Uterus (tissue), 2 donors: ENCODE data around the gene GTF2IRD2.
"Not testable (repeated sequence)": the region's sequence is repeated elsewhere in the genome, so short reads cannot be mapped to it uniquely, and the experiment has no call there.

Experiments
- CTCF ChIP-seq, 4 experiments: fragments of 200-600 bp in 2 of 4; fragments of 450-650 bp in 2 of 4; sonication (generic) in 2 of 4; IDR thresholded peaks; one replicate each; pipeline ENCODE4 v1.5.1; 2016 to 2019; ENCODE audit warnings: antibody characterized with exemption in 4 of 4, mild to moderate bottlenecking in 2 of 4, moderate library complexity in 1 of 4
- POLR2A ChIP-seq, 2 donors: fragments of 450-650 bp; IDR thresholded peaks; one replicate each; pipeline ENCODE4 v1.6.1; 2016; ENCODE audit warnings: antibody characterized with exemption in 2 of 2, mild to moderate bottlenecking in 1 of 2, moderate library complexity in 1 of 2

GRCh38 chr7:74753921-74754482 is 97.4 kb downstream of the GTF2IRD2 start:
- not testable (repeated sequence) for TF ChIP-seq CTCF, POLR2A (IDR thresholded peaks at IDR 0.05)
